Tibial artery (tissue), 4 donors: ENCODE data around the gene VIM.

Source experiments
- DNase-seq, 2 donors: peaks; one replicate each; pipeline ENCODE4 v3.0.0-alpha.2; 2019
- H3K27ac ChIP-seq, 2 donors: fragments of 200-600 bp; sonication (generic) in 1 of 2; 1 replicate in 1 of 2; 2 replicates in 1 of 2; pipeline ENCODE4 v1.5.1; 2018 to 2019; ENCODE audit warnings: mild to moderate bottlenecking in 1 of 2
- H3K27me3 ChIP-seq, 2 donors: fragments of 200-600 bp; sonication (generic) in 1 of 2; one replicate each; pipeline versions ENCODE4 v1.5.1 to v1.6.0; 2016 to 2019
- H3K36me3 ChIP-seq, 3 donors: fragments of 200-600 bp; sonication (generic) in 2 of 3; one replicate each; pipeline ENCODE4 v1.5.1; 2016 to 2019; ENCODE audit warnings: mild to moderate bottlenecking in 2 of 3
- H3K4me1 ChIP-seq, 4 donors: fragments of 200-600 bp; sonication (generic) in 2 of 4; 1 replicate in 3 of 4; 2 replicates in 1 of 4; pipeline ENCODE4 v1.5.1; 2016 to 2019
- H3K4me3 ChIP-seq, 2 donors: fragments of 200-600 bp; sonication (generic) in 1 of 2; 1 replicate in 1 of 2; 2 replicates in 1 of 2; pipeline ENCODE4 v1.5.1; 2018 to 2019; ENCODE audit warnings: mild to moderate bottlenecking in 2 of 2
- H3K9me3 ChIP-seq, 3 donors: fragments of 200-600 bp; sonication (generic) in 1 of 3; one replicate each; pipeline ENCODE4 v1.5.1; 2016 to 2019
- intact Hi-C: fragments of 100-400 bp; cut with DNase I; formaldehyde crosslinking; loops from one replicate; pipeline ENCODE4 v1.15.0; 2023; ENCODE audit warnings: low total_unique reads
- TF ChIP-seq, protein P1 (sequence below), 2 experiments: fragments of 200-600 bp in 1 of 2; fragments of 450-650 bp in 1 of 2; IDR thresholded peaks; one replicate each; pipeline ENCODE4 v1.5.1; 2017 to 2019; ENCODE audit warnings: antibody characterized with exemption in 2 of 2, mild to moderate bottlenecking in 1 of 2, moderate library complexity in 1 of 2

The VIM gene

DNA sequence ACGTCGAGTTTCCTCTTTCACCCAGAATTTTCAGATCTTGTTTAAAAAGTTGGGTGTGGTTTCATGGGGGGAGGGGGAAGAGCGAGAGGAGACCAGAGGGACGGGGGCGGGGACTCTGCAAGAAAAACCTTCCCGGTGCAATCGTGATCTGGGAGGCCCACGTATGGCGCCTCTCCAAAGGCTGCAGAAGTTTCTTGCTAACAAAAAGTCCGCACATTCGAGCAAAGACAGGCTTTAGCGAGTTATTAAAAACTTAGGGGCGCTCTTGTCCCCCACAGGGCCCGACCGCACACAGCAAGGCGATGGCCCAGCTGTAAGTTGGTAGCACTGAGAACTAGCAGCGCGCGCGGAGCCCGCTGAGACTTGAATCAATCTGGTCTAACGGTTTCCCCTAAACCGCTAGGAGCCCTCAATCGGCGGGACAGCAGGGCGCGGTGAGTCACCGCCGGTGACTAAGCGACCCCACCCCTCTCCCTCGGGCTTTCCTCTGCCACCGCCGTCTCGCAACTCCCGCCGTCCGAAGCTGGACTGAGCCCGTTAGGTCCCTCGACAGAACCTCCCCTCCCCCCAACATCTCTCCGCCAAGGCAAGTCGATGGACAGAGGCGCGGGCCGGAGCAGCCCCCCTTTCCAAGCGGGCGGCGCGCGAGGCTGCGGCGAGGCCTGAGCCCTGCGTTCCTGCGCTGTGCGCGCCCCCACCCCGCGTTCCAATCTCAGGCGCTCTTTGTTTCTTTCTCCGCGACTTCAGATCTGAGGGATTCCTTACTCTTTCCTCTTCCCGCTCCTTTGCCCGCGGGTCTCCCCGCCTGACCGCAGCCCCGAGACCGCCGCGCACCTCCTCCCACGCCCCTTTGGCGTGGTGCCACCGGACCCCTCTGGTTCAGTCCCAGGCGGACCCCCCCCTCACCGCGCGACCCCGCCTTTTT lies at the start of gene VIM:
Gene VIM (plus strand): TSS at position 151 of the 925 bp plus-strand sequence. CDS start 1,182 bp downstream, outside the sequence.
- Histone ChIP-seq H3K27me3 (no peaks in the 10 kb centered on the region), H3K27ac (peak within 1 kb of the TSS; percentile 98 to 100), H3K4me1 (peaks cover 0 to 40% (median 22%) of the 10 kb centered on the region in 4 donors), H3K9me3 (no peaks in the 10 kb centered on the region), H3K4me3 (peak within 1 kb of the TSS; percentile 83 to 93), H3K36me3 (peaks cover 29 to 31% (median 30%) of the 10 kb centered on the region in 3 donors)
- intact Hi-C loops = loop anchor here (10.0 kb wide), 1 partner anchor 224 kb away; no protein-coding TSS in a partner anchor
- DNase-seq = peak; percentile 97 to 99
- TF ChIP-seq, protein P1, sequence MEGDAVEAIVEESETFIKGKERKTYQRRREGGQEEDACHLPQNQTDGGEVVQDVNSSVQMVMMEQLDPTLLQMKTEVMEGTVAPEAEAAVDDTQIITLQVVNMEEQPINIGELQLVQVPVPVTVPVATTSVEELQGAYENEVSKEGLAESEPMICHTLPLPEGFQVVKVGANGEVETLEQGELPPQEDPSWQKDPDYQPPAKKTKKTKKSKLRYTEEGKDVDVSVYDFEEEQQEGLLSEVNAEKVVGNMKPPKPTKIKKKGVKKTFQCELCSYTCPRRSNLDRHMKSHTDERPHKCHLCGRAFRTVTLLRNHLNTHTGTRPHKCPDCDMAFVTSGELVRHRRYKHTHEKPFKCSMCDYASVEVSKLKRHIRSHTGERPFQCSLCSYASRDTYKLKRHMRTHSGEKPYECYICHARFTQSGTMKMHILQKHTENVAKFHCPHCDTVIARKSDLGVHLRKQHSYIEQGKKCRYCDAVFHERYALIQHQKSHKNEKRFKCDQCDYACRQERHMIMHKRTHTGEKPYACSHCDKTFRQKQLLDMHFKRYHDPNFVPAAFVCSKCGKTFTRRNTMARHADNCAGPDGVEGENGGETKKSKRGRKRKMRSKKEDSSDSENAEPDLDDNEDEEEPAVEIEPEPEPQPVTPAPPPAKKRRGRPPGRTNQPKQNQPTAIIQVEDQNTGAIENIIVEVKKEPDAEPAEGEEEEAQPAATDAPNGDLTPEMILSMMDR (IDR thresholded peaks at IDR 0.05) = peak in 1 of 2 experiments; percentile 26

DNA sequence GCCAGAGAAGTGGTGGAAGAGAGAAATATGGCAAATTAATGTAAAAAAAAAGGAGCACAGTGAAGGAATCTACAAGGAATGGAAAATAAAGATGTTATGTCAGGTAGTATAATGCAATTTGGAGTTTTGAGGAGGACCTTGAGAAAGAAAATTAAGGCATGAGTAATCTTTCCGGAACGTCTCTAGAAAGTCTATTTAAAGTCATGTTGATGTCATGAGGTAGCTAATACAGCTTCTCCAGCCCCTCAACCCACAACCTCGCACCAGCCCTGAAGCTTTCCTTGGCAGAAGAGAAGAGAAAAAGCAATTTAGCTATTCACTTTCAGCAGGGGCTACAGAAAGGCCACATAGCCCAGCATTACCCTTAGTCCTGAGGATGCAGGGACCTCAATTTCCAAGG lies 49.0 kb upstream of the VIM start:
- H3K36me3 ChIP-seq = no peaks in the 10 kb centered on the region
- intact Hi-C loops = no loop called here
- H3K27ac ChIP-seq = no peak overlapping the region
- no peaks in the 10 kb centered on the region for H3K27me3 ChIP-seq
- H3K4me1 ChIP-seq = peaks cover 0 to 43% (median 13%) of the 10 kb centered on the region in 4 donors
- TF ChIP-seq, protein P1 (IDR thresholded peaks at IDR 0.05) = no peak
- no peak for DNase-seq
- H3K4me3 ChIP-seq = no peak overlapping the region
- no peaks in the 10 kb centered on the region for H3K9me3 ChIP-seq

DNA sequence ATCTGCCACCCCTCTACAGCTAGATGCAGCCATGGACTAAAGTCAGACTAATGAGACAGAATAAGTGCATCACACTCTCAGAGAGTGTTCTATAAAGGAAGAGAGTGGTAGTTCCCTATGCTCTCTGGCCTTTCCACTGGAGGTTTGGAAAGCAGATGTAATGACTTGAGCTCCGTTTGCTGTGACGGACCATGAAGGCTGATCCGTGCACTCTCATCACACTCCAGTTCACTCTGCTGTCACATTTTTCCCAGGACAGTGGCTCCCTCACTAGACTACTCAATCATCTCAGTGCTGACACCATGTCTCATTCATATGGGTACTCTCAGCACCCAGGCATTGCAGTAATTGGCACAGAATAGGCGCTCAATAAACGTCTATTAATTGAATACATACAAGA lies 46.9 kb upstream of the VIM start:
- H3K4me3 ChIP-seq = no peak overlapping the region
- H3K9me3 ChIP-seq = no peaks in the 10 kb centered on the region
- intact Hi-C loops = no loop called here
- no peak for DNase-seq
- no peaks in the 10 kb centered on the region for H3K36me3 ChIP-seq
- H3K4me1 ChIP-seq = peaks cover 0 to 26% (median 6%) of the 10 kb centered on the region in 4 donors
- TF ChIP-seq, protein P1 (IDR thresholded peaks at IDR 0.05) = no peak
- no peaks in the 10 kb centered on the region for H3K27me3 ChIP-seq
- H3K27ac ChIP-seq = no peak overlapping the region

DNA sequence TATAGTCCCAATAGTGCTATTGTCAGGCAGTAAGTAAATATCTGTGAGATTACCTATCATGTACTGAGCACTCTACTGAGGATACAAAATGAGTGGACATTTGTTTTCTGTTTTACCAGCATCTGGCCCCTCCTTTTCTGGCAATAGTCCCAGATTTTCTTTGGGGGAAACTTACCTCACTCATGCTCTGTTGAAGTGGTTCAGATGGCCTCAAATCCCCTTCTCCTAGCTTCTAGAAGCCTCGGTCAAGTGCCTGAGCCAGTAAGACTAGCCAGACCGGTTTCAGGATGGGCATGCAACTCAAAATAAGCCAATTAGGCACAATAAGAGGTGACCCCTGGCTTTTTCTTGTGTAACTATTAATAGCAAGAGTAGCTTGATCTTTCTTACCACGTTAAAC lies 46.3 kb upstream of the VIM start:
- TF ChIP-seq, protein P1 (IDR thresholded peaks at IDR 0.05) = no peak
- H3K36me3 ChIP-seq = no peaks in the 10 kb centered on the region
- peaks cover 0 to 21% (median 6%) of the 10 kb centered on the region in 4 donors for H3K4me1 ChIP-seq
- H3K9me3 ChIP-seq = no peaks in the 10 kb centered on the region
- no peak overlapping the region for H3K27ac ChIP-seq
- no peak overlapping the region for H3K4me3 ChIP-seq
- DNase-seq = no peak
- intact Hi-C loops = no loop called here
- H3K27me3 ChIP-seq = no peaks in the 10 kb centered on the region

DNA sequence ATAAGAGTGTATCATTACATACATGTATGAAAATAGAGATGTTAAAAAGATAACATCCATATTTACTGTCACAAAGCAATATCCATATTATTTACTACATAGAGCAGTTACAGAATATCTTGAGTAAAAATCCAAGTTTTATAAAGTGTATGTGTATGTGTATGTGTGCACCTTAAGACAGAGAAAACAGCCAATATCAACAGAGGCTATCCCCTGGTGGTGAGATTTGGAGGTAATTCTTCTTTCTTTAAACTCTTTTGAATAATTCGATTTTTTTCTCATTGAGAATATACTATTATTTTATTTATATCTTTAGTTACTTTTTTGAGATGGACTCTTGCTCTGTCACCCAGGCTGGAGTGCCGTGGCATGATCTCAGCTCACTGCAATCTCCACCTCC lies 44.9 kb upstream of the VIM start:
- Histone ChIP-seq H3K36me3 (no peaks in the 10 kb centered on the region), H3K27ac (no peak overlapping the region), H3K4me3 (no peak overlapping the region), H3K4me1 (peaks cover 0 to 20% (median 6%) of the 10 kb centered on the region in 4 donors), H3K9me3 (no peaks in the 10 kb centered on the region), H3K27me3 (no peaks in the 10 kb centered on the region)
- DNase-seq = no peak
- TF ChIP-seq, protein P1 (IDR thresholded peaks at IDR 0.05) = no peak
- intact Hi-C loops = no loop called here
